Measurements from ENCODE around the gene DCLRE1B.

DCLRE1B gene

GRCh38 chr1:113904674-113905434, at the start of gene DCLRE1B, which contains the start of gene AP4B1:
Gene DCLRE1B (plus strand): TSS chr1:113905326. CDS start chr1:113905587, 261 bp downstream.
Gene AP4B1 (minus strand): TSS chr1:113904799. CDS start chr1:113904717, 82 bp downstream.
- peak; percentile 100 for DNase-seq

GRCh38 chr1:113855630-113856400, 49.3 kb upstream of the DCLRE1B start:
- no peak for DNase-seq

- no peak for DNase-seq
Observed at GRCh38 chr1:113856401-113856790, 48.7 kb upstream of the DCLRE1B start.

- no peak for DNase-seq
Observed at GRCh38 chr1:113857776-113858175, 47.4 kb upstream of the DCLRE1B start.

- DNase-seq = no peak
Observed at GRCh38 chr1:113858418-113858817, 46.7 kb upstream of the DCLRE1B start.

- DNase-seq = no peak
Observed at GRCh38 chr1:113858982-113859381, 46.1 kb upstream of the DCLRE1B start.

DNA sequence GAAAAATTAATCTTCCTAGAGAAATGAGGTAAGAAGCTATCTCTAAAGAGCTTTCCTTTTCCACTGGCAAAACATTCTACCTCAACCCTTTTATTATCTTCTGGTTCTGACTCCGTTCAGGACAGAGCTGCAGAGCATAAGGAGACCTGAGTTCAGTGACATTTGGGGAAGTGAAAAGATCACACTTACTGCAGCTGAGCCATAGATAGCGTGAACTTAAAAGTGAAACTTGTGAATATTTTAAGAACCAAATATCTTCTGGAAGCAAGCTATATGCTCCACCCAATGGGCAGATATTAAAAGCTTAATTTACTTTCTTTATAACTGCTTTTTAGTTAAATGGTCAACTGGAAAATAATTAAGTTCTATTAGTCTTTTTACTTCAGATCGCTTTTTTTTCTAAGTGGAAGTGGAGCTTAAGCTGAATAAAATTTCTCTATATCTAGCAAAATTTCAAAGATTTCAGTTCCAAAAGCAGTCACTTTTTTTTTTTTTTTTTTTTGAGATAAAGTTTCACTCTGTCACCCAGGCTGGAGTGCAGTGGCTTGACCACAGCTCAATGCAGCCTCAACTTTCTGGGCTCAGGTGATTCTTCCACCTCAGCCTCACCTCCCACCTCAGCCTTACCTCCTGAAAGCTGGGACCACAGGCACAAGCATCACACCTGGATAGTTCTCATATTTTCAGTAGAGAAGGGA, 45.5 kb upstream of the DCLRE1B start:
- no peak for DNase-seq

- DNase-seq = no peak
Observed at GRCh38 chr1:113860891-113861290, 44.2 kb upstream of the DCLRE1B start.

- no peak for DNase-seq
Observed at GRCh38 chr1:113861641-113862040, 43.5 kb upstream of the DCLRE1B start.

GRCh38 chr1:113868387-113869083, 36.6 kb upstream of the DCLRE1B start:
- no peak for DNase-seq

GRCh38 chr1:113870778-113871177, 34.3 kb upstream of the DCLRE1B start:
- DNase-seq = no peak

DNA sequence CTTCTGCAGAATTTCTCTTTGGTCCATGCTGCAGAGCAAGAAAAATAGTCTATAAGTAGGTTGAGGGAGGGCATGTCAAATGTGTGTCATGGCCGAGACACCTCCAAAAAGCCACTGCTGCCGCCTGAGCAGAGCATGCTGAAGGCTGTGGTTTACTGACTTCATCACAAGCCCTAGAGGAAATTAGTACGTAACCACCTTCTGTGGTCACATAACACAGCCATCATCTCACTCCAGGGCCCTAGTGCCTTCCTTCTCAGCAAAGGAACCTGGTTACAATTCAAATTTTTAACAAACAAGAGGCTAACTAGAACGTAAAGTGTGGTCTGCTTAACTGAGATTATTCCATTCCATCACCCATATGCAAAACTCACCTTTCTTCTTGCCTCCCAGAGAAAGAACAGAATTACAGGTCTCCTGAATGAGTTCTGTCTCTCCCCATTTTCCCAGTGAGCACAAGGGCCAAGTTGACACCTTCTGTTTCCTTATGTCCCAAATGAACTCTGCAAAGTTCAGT, 33.5 kb upstream of the DCLRE1B start, which contains the start of gene PTPN22:
TSS of gene PTPN22 (minus strand) at position 116 of the 517 bp plus-strand sequence.
- no peak for DNase-seq

DNA sequence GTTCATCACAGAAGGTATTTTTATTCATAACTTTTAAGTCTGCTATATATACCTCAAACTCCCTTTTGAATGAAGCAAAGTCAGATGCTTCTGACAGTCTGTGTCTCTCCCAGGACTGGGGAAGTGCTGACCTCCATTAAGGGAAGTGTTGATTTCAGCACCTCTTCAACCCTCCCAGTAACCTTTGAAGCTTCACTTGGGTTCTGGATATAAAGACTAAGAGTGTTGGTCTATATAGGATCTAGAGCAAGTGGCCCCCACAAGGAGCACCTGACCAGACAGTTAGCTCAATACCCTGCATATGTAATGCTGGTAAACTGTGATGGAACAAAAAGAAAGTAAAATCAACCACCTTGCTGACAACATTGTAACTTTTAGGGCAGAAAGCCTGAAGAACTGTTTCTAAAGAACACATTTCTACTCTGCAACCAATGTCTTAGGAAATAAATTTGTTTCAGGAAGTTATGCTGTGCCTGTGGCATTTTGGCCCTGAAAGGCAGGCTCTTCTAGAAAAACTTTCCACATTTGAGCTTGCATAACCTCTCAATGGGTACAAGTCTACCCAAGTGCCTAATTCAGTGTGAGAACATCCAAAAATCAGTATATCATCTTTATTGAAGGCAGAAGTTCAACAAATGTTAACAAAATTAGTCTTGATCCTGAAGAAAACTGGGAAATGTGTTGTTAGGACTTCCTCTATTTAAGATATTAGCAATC, 32.7 kb upstream of the DCLRE1B start:
- DNase-seq = no peak

DNA sequence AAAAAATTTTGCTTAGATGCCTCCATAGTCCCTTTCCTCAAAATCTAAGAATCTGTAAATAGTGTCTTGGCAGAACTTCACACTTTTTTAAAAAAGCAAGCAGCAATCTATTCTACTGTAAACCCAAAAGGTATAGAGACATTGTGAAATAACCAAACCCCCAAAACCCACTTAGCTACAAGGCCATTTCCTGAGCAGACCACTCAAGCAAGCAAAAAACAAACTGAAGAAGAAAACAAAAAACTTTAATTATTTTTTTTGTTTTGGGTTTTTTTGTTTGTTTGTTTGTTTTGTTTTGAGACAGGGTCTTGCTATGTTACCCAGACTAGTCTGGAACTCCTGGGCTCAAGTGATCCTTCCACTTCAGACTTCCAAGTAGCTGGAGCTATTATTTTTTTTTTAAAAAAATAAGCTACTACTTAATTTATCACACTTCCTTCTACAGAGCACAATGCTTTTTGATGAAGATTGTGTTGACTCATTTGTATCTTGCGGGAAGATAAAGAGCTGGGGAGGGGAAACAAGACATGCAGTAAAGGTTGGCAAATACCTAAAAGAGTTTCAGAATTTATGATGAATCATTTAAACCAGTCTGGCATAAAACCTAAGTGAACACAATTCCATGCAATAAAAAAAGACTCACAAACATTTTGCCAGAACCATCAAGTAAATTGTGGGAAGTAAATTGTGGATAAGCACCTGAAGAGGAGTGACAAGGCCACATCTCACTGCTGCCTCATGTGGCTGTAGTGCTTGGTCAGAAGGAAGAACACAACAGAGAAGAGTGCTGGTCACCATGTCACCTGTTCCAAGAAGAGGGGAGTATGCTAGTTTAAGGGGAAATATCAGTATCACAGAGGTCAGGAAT, 30.9 kb upstream of the DCLRE1B start:
- DNase-seq = no peak

DNA sequence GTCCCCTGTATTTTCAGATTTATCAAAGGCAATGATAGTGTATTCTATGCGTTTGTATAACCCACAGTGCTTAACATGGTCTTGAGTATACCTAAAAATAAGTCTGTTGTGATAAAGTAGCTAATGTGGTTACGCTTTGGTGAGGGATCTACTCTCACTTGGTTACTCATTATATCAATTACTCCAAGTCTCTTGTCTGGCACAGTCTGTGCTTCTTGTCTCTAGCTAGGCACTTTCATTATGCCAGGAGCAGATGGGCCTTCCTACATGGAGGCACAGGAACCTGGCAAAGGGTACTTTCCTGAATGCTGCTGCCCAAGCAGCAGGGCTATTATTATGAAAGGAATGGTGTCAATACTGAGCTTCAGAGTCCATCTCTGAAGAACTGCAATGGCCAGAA, 29.4 kb upstream of the DCLRE1B start:
- DNase-seq = no peak

GRCh38 chr1:113876176-113876575, 28.9 kb upstream of the DCLRE1B start:
- DNase-seq = no peak

GRCh38 chr1:113879739-113880038, 25.4 kb upstream of the DCLRE1B start:
- no peak for DNase-seq

DNA sequence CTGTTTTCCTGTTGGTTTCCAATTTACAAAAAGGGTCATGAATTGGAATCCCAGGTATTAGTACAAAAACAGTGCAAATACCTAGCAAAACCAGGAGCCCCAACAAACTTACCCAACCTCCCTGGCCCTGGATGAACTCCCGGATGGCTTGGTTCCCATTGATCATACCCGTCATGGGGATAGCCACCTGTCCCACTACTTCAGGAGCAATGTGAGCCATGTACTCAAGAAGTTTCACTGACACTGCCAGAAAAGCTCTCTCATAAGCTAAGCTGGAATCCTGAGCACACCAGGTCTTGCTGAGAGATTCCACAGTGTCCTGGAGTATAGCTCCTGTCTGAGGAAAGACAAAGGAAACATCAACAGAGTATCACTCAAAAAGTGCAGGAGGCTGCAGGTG, 23.5 kb upstream of the DCLRE1B start:
- no peak for DNase-seq

- DNase-seq = no peak
Observed at GRCh38 chr1:113886417-113887401, 18.4 kb upstream of the DCLRE1B start.

All from NCI-H526 treated with DMSO at 0.1 percent for 48 hours (cell line).